HepG2 (cell line): ENCODE measurements around the gene ALDH3B1. TPM values are rescaled to one million over a fixed set of nuclear protein-coding genes. Genes with fewer than 3 reads are reported as not detected.
A peak's percentile ranks its signal among the peaks of the same experiment; 100 is the strongest.

Source experiments
- HHEX ChIP-seq: IDR thresholded peaks from 2 replicates; pipeline ENCODE4 v1.6.1; 2016; ENCODE audit warnings: control low read depth
- REXO4 ChIP-seq: sonication (generic); formaldehyde crosslinking; IDR thresholded peaks from 2 replicates; pipeline ENCODE4 v1.8.0; 2022; ENCODE audit warnings: missing genetic modification reagents, mild to moderate bottlenecking, borderline replicate concordance
- RFX5 ChIP-seq: IDR thresholded peaks from 2 replicates; pipeline ENCODE4 v1.6.1; 2011; ENCODE audit warnings: low read depth, low read length, improper control_type of control experiment
- SMAD1 ChIP-seq: sonication (generic); formaldehyde crosslinking; IDR thresholded peaks from 2 replicates; pipeline ENCODE4 v1.4.0; 2020; ENCODE audit warnings: missing genetic modification reagents, low read depth, mild to moderate bottlenecking, borderline replicate concordance
- SPEN ChIP-seq: sonication (generic); formaldehyde crosslinking; IDR thresholded peaks from 2 replicates; pipeline ENCODE4 v1.5.1; 2020; ENCODE audit warnings: low read depth, mild to moderate bottlenecking, missing genetic modification reagents
- STAG1 ChIP-seq: sonication (generic); formaldehyde crosslinking; IDR thresholded peaks from 2 replicates; pipeline ENCODE4 v1.4.0; 2020; ENCODE audit warnings: missing genetic modification reagents
- ZC3H4 ChIP-seq: sonication (generic); formaldehyde crosslinking; IDR thresholded peaks from 2 replicates; pipeline ENCODE4 v1.4.0; 2020; ENCODE audit warnings: missing genetic modification reagents, borderline replicate concordance
- ZFP90 ChIP-seq: sonication (generic); formaldehyde crosslinking; IDR thresholded peaks from 2 replicates; pipeline ENCODE4 v1.8.0; 2022; ENCODE audit warnings: missing genetic modification reagents, mild to moderate bottlenecking, inconsistent platforms, borderline replicate concordance
- ZNF556 ChIP-seq: sonication (generic); formaldehyde crosslinking; IDR thresholded peaks from 2 replicates; pipeline ENCODE4 v1.4.0; 2020; ENCODE audit warnings: mild to moderate bottlenecking, missing genetic modification reagents, borderline replicate concordance
- ZNF687 ChIP-seq: sonication (generic); formaldehyde crosslinking; IDR thresholded peaks from 2 replicates; pipeline ENCODE4 v1.5.1; 2020; ENCODE audit warnings: mild to moderate bottlenecking, missing genetic modification reagents, moderate library complexity
- ZNF772 ChIP-seq: sonication (generic); formaldehyde crosslinking; IDR thresholded peaks from 2 replicates; pipeline ENCODE4 v1.5.0; 2020; ENCODE audit warnings: mild to moderate bottlenecking, missing genetic modification reagents
- polyA plus RNA-seq, 8 experiments: library from polyadenylated mRNA; depleted of rRNA in 3 of 8; stranded (reverse) in 7 of 8; unstranded in 1 of 8; fragments of >200 nt; fragmentation: Illumina TruSeq in 4 of 8; extraction: Trizol in 4 of 8; gene quantifications; 2 replicates each; pipeline versions ENCODE4 v1.2.1 to v1.2.3, GENCODE V29; 2011 to 2016; ENCODE audit warnings: low read depth in 4 of 8, missing spikeins in 1 of 8, mixed read lengths in 1 of 8; ENCODE audit not compliant: insufficient read depth in 1 of 8
- total RNA-seq, 5 experiments: library from RNA; depleted of rRNA; stranded (reverse); fragments of >200 nt; fragmentation: Illumina TruSeq; extraction: Trizol; gene quantifications; 2 replicates each; pipeline ENCODE4 v1.2.3, GENCODE V29; 2016; ENCODE audit warnings: low read depth in 1 of 5
- TF ChIP-seq, protein P1 (sequence below): IDR thresholded peaks from 2 replicates; pipeline ENCODE4 v1.6.1; 2016; ENCODE audit warnings: missing compliant biosample characterization, missing genetic modification reagents, borderline replicate concordance
- TF ChIP-seq, protein P2 (sequence below): sonication (generic); formaldehyde crosslinking; IDR thresholded peaks from 2 replicates; pipeline ENCODE4 v1.4.0; 2020; ENCODE audit warnings: mild to moderate bottlenecking, missing genetic modification reagents

ALDH3B1 gene
- total and polyA plus RNA-seq, 2 of the 13 experiments (the other 11 are each of a cell fraction or from before 2014, with no cell fraction given), result 4.0 to 6.7 TPM

- peak; percentile 97 for TF ChIP-seq ZNF687
- peak; percentile 27; the same call in 1 of the 2 replicates for TF ChIP-seq ZC3H4 (CRISPR knock-in tag)
- TF ChIP-seq SMAD1 (CRISPR knock-in tag), result peak; percentile 88
- TF ChIP-seq ZNF556, result peak; percentile 93
- TF ChIP-seq, protein P1, sequence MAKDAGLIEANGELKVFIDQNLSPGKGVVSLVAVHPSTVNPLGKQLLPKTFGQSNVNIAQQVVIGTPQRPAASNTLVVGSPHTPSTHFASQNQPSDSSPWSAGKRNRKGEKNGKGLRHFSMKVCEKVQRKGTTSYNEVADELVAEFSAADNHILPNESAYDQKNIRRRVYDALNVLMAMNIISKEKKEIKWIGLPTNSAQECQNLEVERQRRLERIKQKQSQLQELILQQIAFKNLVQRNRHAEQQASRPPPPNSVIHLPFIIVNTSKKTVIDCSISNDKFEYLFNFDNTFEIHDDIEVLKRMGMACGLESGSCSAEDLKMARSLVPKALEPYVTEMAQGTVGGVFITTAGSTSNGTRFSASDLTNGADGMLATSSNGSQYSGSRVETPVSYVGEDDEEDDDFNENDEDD (CRISPR knock-in tag), result peak; percentile 37; the same call in 1 of the 2 replicates
- TF ChIP-seq REXO4, result no peak
- TF ChIP-seq ZFP90, result peak; percentile 77
- 0 out of 2 replicates have a peak, but pooled peaks have one; percentile 37 for TF ChIP-seq ZNF772 (CRISPR knock-in tag)
- peak; percentile 97 for TF ChIP-seq SPEN (CRISPR knock-in tag)
- 0 out of 2 replicates have a peak, but pooled peaks have one; percentile 28 for TF ChIP-seq RFX5
- TF ChIP-seq, protein P2, sequence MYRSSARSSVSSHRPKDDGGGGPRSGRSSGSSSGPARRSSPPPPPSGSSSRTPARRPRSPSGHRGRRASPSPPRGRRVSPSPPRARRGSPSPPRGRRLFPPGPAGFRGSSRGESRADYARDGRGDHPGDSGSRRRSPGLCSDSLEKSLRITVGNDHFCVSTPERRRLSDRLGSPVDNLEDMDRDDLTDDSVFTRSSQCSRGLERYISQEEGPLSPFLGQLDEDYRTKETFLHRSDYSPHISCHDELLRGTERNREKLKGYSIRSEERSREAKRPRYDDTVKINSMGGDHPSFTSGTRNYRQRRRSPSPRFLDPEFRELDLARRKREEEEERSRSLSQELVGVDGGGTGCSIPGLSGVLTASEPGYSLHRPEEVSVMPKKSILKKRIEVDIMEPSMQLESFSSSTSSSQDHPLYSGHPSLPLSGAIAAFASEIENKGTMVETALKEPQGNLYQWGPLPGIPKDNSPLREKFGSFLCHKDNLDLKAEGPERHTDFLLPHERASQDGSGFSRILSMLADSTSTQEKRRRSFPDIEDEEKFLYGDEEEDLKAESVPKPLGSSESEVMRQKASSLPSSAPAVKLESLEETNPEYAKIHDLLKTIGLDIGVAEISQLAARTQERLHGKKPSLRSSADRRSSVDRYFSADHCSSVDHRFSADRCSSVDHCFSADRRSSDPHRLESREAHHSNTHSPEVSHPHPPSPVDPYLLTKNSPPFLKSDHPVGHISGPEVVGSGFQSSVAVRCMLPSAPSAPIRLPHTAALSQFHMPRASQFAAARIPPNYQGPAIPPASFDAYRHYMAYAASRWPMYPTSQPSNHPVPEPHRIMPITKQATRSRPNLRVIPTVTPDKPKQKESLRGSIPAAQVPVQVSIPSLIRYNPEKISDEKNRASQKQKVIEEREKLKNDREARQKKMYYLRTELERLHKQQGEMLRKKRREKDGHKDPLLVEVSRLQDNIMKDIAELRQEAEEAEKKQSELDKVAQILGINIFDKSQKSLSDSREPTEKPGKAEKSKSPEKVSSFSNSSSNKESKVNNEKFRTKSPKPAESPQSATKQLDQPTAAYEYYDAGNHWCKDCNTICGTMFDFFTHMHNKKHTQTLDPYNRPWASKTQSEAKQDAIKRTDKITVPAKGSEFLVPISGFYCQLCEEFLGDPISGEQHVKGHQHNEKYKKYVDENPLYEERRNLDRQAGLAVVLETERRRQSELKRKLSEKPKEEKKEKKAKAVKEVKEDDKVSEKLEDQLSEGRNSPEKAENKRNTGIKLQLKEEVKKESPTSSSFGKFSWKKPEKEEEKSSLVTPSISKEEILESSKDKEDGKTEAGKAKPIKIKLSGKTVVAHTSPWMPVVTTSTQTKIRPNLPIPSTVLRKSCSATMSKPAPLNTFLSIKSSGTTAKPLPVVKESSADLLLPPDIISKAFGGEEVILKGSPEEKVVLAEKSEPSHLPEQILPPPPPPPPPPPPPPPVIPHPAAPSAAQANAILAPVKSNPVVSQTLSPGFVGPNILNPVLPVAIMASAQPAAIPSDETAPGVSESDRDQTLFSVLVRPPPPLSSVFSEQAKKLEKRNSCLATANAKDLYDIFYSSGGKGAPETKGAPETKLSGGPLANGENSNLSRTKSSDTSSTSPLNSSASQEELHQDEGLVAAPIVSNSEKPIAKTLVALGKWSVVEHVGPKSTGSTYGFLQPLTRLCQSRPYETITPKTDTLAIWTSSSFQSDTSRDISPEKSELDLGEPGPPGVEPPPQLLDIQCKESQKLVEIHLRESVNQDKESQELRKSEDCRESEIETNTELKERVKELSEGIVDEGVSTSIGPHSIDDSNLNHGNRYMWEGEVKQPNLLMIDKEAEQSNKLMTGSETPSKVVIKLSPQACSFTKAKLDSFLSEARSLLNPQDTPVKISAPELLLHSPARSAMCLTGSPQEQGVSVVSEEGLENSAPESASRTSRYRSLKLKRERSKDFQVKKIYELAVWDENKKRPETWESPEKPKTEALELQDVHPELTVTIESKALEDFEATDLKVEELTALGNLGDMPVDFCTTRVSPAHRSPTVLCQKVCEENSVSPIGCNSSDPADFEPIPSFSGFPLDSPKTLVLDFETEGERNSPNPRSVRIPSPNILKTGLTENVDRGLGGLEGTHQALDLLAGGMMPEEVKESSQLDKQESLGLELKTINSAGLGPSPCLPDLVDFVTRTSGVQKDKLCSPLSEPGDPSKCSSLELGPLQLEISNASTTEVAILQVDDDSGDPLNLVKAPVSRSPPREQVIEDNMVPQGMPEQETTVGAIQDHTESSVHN (CRISPR knock-in tag), result 0 out of 2 replicates have a peak, but pooled peaks have one; percentile 87
- TF ChIP-seq STAG1, result peak; percentile 38
- TF ChIP-seq HHEX (CRISPR knock-in tag), result no peak; the same call in 1 of the 2 replicates
These were observed 28.1 kb downstream of the ALDH3B1 start (continued) for GRCh38 chr11:68038226-68038717.
